ENCODE data around the gene ATP6V1G3.

The ATP6V1G3 gene

DNA sequence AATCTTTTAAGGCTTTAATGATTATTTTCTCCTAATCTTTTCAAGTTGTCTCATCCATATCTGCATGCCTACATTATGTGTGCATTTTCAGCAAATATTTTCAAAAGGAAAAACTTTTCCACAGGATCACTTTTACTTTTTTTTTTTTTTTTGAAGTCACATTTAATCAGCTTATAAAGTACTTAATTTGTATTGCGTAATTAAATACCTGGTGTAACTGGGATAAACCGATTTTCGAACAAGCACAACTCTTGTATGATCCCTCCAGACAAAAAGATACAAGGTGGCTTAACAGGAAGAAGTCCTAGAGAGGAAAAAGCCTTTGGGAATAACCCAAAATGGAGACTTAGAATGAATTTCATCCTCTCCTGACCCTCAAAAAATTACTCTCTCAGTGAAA, 1.3 kb upstream of the ATP6V1G3 start:
- DNase-seq, result no peak

DNA sequence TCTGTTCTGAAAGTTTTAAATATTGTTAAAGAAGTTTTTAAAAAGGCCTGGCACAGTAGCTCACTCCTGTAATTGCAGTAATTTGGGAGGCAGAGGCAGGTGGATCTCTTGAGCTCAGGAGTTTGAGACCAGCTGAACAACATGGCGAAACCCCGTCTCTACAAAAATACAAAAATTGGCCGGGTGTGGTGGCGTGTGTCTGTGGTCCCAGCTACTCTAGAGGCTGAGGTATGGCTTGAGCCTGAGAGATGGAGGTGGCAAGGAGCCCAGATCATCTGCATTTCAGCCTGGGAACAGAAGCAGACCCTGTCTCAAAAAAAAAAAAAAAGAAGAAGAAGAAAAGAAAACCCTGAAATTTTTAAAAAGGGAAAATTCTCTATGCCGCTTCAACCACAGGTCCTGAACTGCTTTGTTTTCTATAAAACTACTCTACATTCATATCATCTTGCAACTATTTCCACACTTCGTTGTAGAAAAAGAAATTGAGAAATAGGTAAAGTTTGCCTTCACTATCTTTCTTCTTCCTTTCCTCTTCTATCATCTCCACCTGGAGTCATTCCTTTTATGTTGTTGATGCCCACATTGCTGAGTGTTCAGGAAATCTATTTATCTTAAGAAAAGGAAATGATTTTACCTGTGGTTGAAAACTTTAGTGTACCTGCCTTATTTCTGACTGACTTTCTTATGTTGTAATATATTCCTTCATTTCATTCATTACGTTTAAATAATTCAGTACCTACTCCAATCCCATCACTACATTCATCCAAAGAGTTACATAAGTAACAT, 1.7 kb downstream of the ATP6V1G3 start:
- no peak for DNase-seq

DNA sequence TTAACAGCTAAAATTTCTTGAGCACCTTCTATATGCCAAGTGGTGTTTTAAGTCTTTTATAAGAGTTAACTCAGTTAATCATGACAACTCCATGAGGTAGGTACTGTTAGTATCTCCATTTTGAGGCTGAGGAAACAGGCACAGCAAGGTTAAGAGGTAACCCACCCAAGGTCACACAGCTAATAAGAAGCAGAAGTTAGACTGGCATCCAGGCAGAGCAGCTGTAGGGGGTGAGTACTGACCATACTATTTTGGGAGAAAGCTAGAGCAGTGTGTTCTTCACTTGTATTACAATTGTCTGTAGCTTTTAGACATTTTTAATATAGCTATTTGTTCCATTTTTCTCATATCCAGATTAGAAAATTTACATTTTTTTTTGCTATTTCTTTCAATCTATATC, 4.8 kb downstream of the ATP6V1G3 start:
- DNase-seq, result no peak

DNA sequence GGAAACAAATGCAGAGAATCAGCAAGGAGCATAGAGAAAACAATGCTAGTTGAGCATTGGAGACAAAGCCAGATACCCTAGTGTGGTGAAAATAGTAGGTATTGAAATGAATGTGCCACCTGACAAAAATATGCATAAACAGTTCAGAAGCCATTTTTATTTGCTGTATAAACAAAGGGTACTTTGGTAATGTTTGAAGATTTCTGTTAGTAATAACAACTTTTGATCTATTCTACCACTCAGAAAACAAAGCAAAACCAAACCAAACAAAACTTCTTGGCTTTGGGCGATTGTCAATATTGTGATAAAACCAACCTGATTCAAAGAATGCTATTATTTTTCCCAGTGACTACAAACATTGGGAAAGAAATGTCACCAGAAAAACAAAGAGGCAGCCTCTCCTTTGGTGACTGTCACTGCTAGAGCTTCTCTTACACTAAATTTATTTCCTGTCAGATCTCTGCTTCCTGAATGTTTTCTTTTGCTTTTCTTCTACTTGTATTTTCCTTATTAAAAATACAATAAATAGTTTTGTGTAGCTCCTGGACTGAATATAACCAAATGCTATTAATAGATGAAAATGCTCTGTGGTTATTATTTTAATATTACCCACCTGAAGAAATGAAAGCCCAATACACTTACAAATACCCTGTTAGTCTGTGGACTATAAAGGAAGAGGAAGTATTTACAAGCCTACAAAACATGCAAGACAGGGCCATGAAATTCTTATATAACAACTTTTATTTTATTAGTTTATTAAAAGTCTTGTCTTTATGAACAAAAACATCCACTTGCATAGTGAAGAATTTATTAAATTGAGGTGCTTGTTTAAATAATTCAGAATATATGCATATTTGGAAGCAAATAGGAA, 5.7 kb downstream of the ATP6V1G3 start:
- no peak for DNase-seq

DNA sequence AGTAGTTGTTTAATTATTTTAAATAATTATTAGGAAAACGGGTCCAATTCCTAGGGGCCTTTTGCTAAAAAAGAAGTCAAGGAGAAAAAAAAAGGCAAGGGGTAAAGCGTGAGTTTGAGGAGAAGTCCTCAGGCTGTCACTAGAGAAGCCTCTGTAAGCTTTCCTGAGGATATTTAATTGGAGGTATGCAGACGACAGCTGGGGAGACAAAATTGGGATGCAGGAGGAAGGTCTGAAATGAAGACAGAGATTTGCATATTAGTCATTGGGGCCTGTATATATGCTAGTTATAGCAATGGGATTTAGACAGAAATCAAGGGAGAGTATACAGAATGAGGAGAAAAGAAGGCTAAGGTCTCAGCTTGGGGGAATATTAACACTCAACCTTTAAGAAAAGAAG, 8.6 kb downstream of the ATP6V1G3 start:
- no peak for DNase-seq

DNA sequence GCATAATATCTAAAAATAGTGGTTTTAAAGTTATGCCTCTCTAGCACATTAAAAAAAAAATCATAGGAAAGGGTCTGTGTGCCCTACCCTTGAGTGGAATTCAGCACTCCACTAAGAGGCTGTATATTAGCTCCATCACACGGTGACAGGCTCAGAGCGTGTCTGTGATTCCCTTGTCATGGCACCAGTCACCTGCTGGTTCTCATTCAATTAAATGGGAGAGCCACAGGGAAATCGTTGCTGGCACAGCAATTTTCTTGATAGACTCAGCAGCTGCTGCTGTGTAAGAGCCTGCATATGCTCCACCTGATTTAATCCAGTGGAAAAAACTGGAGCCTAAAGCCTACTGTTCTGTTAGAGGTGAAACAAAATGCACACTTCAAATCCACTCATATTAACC, 9.5 kb downstream of the ATP6V1G3 start:
- DNase-seq, result no peak

DNA sequence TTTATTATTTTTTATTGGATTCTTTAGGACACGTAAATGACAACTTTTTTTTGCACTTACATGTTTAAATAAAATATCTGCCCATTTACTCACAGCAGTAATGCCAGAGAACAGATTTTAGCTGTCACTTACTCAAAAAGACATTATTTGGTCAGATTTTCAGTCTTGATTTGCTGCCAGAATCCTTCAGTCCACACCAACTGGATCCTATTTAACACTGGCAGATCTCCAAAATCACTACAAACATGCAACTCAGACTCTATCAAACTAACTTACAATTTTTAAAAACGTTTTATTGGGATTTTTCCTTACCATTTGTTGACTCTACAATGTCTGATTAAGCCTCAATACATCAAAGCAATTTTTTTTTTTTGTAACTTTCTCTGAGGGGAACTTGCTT, 11.1 kb downstream of the ATP6V1G3 start:
- no peak for DNase-seq

DNA sequence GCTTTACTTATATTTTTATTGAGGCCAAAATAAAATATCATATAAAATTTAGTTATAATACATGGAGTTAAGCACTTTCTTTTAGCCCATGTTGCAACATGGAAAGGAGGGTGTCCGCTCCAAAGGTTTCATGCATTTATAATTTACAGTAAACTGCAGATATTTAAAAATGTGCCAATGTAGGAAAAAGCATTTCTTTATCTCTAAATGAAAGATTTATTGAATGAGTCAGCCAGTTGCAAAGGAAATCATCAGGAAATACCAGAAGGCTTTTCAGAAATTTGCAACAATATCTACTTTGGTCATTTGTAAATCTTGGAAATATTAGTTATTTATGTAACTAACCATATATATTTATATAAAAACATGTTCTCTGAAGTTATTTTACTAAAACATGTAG, 12.1 kb downstream of the ATP6V1G3 start:
- DNase-seq, result no peak

DNA sequence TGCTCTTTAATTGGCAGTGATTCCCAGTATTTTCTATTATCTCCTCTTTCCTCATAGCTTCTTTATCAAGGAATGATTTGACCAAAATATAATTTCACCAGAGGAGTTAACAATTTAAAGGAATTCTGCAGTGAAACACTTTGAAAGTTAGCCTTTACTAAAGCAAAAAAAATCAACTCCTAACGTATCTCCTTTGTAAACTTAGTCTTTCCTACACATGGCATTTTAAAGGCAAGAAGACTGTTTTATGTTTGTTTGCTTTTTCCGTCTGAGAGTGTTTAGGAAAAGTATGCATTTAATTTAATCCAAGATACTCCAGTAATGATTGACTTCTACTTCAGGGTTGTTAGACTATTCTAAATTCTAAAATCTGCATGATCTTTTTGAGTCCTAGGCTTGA, 15.9 kb downstream of the ATP6V1G3 start:
- no peak for DNase-seq

DNA sequence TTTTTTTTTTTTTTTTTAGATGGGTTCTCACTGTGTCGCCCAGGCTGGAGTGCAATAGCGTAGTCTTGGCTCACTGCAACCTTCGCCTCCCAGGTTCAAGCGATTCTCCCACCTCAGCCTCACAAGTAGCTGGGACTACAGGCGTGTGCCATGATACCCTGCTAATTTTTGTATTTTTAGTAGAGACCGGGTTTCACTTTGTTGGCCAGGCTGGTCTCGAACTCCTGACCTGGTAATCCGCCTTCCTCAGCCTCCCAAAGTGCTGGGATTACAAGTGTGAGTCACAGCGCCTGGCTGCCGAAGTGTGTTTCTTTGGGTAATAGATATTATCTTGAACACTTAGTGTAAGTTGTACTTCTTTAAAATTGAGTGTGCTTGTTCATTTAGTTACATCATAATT, 16.4 kb downstream of the ATP6V1G3 start:
- DNase-seq, result peak; percentile 41

DNA sequence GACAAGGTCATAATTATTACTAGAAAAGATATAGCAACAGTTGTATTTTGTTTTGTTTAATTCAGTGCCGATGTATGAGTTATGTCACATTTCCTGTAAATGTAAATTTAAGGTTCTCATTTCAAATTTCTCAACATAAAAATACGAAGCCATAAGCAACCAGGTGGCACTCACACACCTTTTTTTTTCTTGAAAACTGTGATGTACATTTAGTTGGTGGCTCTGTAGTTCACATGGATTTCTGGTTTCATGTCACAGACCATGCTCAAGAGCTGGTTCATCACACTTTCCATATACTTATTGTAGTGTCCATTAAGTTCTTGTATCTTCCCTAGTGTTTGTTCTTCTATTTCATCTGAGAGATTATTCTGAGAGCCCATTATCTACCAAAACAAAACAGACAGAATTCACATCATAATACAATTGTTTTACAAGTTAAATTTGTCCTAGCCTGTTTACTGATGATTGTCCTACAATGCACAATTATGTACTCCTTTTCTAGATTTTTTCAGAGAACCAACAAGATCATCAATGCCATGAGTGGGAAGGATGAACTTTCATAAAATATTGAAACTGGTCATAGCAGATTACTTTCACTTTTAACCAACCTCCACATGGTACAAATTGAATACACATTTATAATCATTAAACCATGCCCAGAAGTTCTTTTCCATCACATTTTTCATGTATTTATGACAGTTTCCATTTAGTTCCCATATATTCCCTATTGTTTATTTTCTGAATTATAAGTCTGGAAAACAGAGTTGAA, 17.1 kb downstream of the ATP6V1G3 start:
- DNase-seq, result no peak

DNA sequence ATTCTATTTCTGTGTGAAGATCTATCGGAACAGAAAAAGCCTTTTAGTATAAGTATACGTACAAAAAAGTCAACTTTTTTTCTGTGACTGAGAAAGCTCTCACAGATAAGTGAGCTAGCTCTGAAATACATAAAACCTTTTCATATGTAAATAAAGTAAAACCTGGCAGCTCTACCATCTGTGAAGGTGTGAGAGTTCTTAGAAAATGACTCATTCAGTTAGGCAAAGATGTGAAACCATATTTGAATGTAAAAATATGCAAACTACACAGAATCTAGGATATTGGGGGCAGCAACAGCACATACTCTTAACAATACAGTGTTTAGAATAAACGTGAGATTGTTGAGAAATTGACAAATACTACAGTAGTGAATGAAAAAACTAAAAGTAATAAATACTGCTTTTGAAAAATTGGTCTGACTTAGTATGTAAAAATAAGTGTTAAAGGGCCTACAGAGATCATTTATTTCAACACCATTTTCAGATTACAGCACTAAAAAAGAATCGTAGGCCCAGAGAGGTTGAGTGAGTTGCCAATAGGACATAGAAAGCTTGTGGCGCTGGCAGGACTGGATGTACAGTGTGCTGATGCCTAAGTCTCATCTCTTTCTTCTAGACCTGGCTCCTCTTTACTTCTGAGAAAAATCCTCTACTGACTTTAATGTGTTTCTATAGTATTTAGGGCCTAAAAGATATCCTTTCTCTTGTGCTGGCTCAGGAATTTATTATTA, 19.8 kb downstream of the ATP6V1G3 start:
- DNase-seq, result no peak

DNA sequence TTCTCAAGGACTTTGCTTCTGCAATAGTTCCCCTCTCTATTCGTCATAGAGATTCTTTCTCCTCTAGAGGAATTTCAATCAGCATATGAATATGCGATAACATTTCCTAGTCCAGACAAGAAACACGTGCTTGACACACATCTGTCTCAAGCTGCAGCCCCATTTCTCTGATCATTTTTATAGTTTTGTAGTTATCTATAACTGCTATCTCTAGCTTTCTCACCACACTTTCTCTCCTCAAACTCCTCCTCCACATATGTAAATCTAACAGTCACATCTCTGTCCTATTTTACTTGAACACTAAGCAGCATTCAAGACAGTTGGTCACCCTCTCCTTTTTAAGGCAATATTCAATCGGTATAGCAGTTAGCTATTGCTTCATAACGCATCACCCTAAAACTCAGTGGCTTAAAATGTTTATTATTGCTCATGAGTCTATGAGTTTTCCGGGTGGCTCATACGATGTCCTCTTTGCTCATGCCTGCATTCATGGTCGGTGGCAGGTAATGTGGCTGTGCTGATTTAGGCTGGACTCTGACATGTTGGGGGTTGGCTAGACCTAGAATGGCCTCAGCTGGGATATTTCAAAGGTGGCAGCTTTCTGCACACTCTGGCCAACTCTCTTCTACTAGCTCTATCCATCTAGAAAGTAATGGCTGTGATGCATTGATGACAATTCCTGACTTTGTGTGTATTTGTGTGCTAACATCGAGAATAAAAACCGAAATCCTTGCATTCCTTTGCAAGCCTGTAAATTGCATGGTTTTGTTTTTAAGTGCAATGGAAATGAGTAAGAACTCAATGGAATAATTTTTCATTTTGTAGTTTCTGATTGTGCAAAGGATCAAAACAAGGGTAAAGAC, 20.6 kb downstream of the ATP6V1G3 start:
- no peak for DNase-seq

DNA sequence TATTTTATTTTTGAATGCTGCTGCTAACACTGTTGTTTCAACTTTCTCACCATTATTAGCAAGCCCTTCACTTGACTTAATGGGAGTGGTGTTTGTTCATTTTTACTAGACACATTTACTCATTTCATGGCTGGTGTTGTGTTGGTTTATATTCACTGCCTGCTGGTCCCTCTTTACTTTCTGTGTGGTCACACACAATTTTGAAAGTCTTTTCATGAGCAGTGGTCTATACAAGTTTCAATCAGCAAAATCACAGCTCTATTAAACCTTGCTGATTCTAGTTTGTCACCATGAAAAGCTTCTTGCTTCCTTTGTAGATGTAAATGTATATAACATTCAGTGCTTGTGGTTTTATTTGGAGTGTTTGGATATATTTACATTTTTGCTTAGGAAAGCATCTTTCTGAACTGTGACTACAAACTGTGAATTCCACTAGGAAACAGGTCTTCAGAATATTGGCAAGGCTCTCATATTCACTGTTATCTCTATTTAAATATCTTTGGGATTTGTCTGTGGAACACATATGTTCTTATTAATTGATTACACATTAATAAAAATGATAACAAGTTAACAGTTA, 22.8 kb downstream of the ATP6V1G3 start:
- no peak for DNase-seq

DNA sequence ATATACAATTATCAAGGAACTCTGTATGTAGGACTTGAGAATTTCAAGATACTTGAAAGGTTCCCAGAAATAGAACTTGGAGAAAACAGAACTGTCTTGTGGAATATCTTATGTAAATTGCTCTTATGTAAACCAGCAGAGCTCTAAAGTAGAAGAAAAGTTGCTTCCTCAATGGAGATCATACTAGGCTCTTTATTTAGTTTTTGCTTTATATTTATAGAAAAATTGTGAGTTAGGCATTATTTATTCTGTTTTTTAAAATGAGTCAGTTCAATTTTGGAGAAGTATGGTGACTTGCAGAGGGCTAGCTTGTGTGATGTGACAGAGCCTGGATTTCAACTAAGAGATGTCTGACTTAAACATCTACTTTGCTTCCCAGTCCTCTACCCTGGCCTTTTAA, 40.4 kb downstream of the ATP6V1G3 start:
- no peak for DNase-seq

DNA sequence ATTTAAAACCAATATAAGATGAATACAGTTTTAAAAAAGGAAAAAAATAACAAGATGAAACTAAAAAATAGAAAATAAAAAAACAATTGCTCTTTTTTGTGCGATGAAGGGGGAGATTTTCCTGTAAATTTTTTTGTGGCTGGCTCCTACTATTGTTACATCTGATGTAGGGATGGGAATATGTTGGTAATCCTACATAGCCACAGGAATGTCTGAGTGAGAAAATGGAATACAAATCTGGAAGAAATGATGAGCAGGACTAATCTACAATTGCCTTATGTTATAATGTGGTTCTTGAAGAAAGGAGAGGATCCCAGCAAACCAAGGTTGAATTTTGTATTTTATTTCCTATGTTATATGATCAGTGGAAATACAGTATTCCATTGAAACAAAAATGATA, 40.9 kb downstream of the ATP6V1G3 start:
- no peak for DNase-seq

DNA sequence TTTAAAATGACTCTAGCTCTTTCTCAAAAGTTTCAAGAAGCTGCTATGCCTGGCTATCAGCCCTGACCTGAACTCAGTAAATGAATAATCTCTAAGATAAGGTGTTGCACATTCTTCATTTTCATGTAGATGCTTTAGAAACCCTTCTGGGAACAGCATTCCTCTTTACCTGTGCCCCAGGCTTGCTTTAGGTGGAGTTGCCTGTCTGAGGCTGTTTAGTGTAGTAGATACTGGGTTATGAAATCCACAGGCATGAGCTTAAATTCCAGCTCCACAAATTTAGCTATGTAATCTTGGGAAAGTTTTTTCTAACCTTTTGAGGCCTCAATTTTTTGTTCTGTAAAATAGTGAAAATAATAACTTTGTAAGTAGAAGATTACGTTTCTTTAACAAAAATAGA, 41.6 kb downstream of the ATP6V1G3 start:
- no peak for DNase-seq

DNA sequence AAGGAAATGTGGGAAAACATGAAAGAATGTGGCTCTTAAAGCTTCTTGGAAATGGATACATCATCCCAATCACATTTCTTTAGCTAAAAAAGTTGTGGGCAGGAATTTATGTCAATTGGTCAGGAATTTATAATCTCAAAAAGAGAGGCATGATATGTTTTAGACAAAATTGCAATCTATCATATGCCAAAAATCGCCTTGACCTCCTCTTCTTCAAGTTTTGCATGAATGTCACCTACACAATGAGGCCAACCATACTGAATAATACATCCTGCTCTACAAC, 42.4 kb downstream of the ATP6V1G3 start:
- no peak for DNase-seq

DNA sequence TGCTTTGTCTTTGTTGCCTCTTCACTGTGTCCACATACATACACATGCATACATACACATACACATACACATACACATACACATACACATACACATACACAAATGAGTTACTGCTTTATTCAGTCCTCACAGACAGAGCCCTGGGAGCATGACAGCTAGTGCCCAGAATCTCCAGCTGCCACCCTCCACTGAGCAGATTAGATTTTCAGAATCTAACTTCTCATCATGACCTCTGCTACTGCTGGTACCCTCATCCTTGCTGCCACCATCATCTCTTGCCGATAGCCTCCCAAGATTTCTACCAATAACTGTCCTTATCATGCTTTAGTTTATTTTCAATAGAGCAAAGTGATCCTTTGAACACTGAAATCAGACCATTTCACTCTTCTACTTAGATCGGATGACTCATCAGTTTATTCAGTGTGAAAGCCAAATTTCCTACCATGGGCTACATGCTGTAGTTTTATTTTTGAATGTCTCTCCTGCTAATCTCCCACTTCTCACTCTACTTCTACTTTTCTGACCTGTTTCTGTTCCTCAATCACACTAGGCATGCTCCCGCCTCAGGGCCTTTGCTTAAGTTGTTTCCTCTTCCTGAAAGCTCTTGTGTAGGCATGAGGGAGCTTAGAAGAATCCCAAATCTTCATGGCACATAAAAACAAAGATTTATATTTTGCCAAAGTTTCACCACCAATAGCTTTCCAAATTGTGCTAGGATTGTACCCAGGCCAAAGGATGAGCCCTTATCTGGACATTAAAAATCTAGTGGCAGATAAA, 43.0 kb downstream of the ATP6V1G3 start:
- DNase-seq, result no peak

DNA sequence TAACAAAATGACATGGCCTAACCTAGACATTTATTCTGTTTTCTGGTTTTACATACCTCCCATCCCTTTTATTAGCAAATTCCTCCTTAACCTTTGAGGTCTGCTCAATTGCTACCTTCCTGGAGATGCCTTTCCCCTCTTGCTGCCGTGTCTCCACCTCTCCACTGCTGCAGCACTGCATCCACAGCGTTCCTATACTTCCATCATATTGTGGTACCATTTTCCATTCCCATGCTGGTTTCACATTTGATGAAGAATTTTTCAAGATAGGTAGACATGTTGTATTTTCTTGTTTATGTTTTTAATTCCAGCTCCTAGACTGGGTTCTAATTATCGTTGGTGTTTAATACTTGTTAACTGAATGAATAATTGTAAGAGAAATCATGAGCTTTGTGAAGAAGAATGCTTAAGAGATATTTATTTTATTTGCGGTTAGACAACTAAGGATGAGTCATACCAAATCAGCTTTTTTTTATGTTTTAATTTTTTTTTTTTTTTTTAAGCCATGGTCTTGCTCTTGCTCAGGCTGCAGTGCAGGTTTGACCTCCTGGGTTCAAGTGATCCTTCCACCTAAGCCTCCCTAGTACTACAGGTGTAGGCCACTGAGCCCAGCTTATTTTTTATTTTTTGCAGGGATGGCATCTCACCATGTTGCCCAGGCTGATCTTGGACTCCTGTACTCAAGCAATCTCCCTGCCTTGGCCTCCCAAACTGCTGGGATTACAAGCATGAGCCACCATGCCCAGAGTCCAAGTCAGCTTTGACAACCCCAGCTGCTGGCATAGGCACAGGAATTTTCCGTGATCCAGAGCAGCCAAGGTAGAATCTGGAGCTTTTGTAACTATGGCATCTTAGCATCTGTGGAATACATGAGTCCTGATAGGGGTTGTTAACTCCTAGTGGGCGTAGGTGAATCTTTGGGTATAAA, 44.0 kb downstream of the ATP6V1G3 start:
- no peak for DNase-seq

All from stimulated activated CD8-positive, alpha-beta memory T cell treated with anti-CD3 and anti-CD28 coated beads, Interleukin-4, amount 100 ng/mL, for 48 hours (primary cell).